Gastroesophageal sphincter (tissue), 4 donors: Measurements from ENCODE around the gene MMP26. TPM values are rescaled to one million over a fixed set of nuclear protein-coding genes. Genes with fewer than 3 reads are reported as not detected.

Source experiments
- ATAC-seq: fragments of 150-250 bp; one replicate; pipeline ENCODE4 v1.9.1; 2016; ENCODE audit warnings: mild to moderate bottlenecking, moderate library complexity
- H3K27ac ChIP-seq, 4 donors: fragments of 200-600 bp; sonication (generic) in 3 of 4; 1 replicate in 3 of 4; 2 replicates in 1 of 4; pipeline ENCODE4 v1.5.1; 2016 to 2019
- H3K27me3 ChIP-seq: fragments of 200-600 bp; sonication (generic); one replicate; pipeline ENCODE4 v1.5.1; 2019
- H3K36me3 ChIP-seq, 2 donors: fragments of 200-600 bp; sonication (generic); one replicate each; pipeline ENCODE4 v1.5.1; 2019; ENCODE audit warnings: control low read depth in 1 of 2
- H3K4me1 ChIP-seq, 3 donors: fragments of 200-600 bp; sonication (generic); 1 replicate in 2 of 3; 2 replicates in 1 of 3; pipeline ENCODE4 v1.5.1; 2016 to 2019; ENCODE audit warnings: control low read depth in 2 of 3
- H3K4me3 ChIP-seq, 2 donors: fragments of 200-600 bp; sonication (generic); one replicate each; pipeline ENCODE4 v1.5.1; 2019; ENCODE audit warnings: mild to moderate bottlenecking in 1 of 2, moderate library complexity in 1 of 2
- H3K9me3 ChIP-seq, 3 donors: fragments of 200-600 bp; sonication (generic); one replicate each; pipeline ENCODE4 v1.5.1; 2017 to 2019; ENCODE audit warnings: control low read depth in 2 of 3
- CTCF ChIP-seq, 4 experiments: fragments of 200-600 bp in 2 of 4; fragments of 450-650 bp in 2 of 4; sonication (generic) in 1 of 4; IDR thresholded peaks; one replicate each; pipeline ENCODE4 v1.5.1; 2017 to 2019; ENCODE audit warnings: antibody characterized with exemption in 4 of 4, mild to moderate bottlenecking in 2 of 4, moderate library complexity in 2 of 4
- EP300 ChIP-seq: sonication (generic); formaldehyde crosslinking; IDR thresholded peaks from one replicate; pipeline ENCODE4 v1.6.1; 2017; ENCODE audit warnings: antibody characterized with exemption, mild to moderate bottlenecking
- POLR2A ChIP-seq, 2 donors: fragments of 450-650 bp; IDR thresholded peaks; one replicate each; pipeline ENCODE4 v1.6.1; 2017; ENCODE audit warnings: antibody characterized with exemption in 2 of 2, mild to moderate bottlenecking in 2 of 2, moderate library complexity in 1 of 2
- POLR2AphosphoS5 ChIP-seq: sonication (generic); formaldehyde crosslinking; IDR thresholded peaks from one replicate; pipeline ENCODE4 v1.6.1; 2017; ENCODE audit warnings: antibody characterized with exemption
- WGBS, 2 donors: methylation state at CpG; one replicate each; pipeline ENCODE4 v1.1.5; 2018; ENCODE audit warnings: low coverage in 1 of 2; 5-methylcytosine and 5-hydroxymethylcytosine counted together
- total RNA-seq, 4 donors: library from RNA; depleted of rRNA; stranded (reverse); fragments of >200 nt; gene quantifications; one replicate each; pipeline ENCODE4 v1.1.0, GENCODE V29; 2016

Gene MMP26
- total RNA-seq, 4 donors from 2014 or later, result not detected

- H3K9me3 ChIP-seq, result no peaks in the 10 kb centered on the region
- H3K4me3 ChIP-seq, result no peak overlapping the region
- H3K4me1 ChIP-seq, result no peaks in the 10 kb centered on the region
- TF ChIP-seq POLR2AphosphoS5 (no peak), EP300 (no peak), CTCF (IDR thresholded peaks at IDR 0.05) (no peak), POLR2A (IDR thresholded peaks at IDR 0.05) (no peak)
- WGBS, 2 donors, result 54 to 57% methylated on average over 2 of the region's 2 CpGs
- no peaks in the 10 kb centered on the region for H3K27me3 ChIP-seq
- no peak for ATAC-seq
- H3K27ac ChIP-seq, result no peak overlapping the region
- H3K36me3 ChIP-seq, result no peaks in the 10 kb centered on the region
Measured at GRCh38 chr11:4665424-4665823, 39.2 kb upstream of the MMP26 start.

GRCh38 chr11:4671741-4672140, 32.8 kb upstream of the MMP26 start:
- Histone ChIP-seq H3K36me3 (no peaks in the 10 kb centered on the region), H3K9me3 (no peaks in the 10 kb centered on the region), H3K4me3 (no peak overlapping the region), H3K27ac (no peak overlapping the region), H3K4me1 (no peaks in the 10 kb centered on the region), H3K27me3 (no peaks in the 10 kb centered on the region)
- TF ChIP-seq CTCF (IDR thresholded peaks at IDR 0.05) (no peak), EP300 (no peak), POLR2A (IDR thresholded peaks at IDR 0.05) (no peak), POLR2AphosphoS5 (no peak)
- no peak for ATAC-seq
- 63 to 65% methylated on average over 2 of the region's 2 CpGs for WGBS, 2 donors

GRCh38 chr11:4672470-4672869, 32.1 kb upstream of the MMP26 start:
- H3K27ac ChIP-seq, result no peak overlapping the region
- no peak overlapping the region for H3K4me3 ChIP-seq
- no peak for TF ChIP-seq EP300
- no peak for TF ChIP-seq POLR2A (IDR thresholded peaks at IDR 0.05)
- TF ChIP-seq CTCF (IDR thresholded peaks at IDR 0.05), result no peak
- no peak for TF ChIP-seq POLR2AphosphoS5
- no peak for ATAC-seq
- WGBS, 2 donors, result 26 to 45% methylated on average over 3 of the region's 3 CpGs
- H3K27me3 ChIP-seq, result no peaks in the 10 kb centered on the region
- no peaks in the 10 kb centered on the region for H3K9me3 ChIP-seq
- no peaks in the 10 kb centered on the region for H3K4me1 ChIP-seq
- H3K36me3 ChIP-seq, result no peaks in the 10 kb centered on the region

- Histone ChIP-seq H3K4me3 (no peak overlapping the region), H3K9me3 (no peaks in the 10 kb centered on the region), H3K27me3 (no peaks in the 10 kb centered on the region), H3K27ac (no peak overlapping the region), H3K4me1 (no peaks in the 10 kb centered on the region), H3K36me3 (no peaks in the 10 kb centered on the region)
- 33 to 65% methylated on average over 1 to 2 of the region's 2 CpGs for WGBS, 2 donors
- TF ChIP-seq POLR2AphosphoS5 (no peak), EP300 (no peak)
- no peak for ATAC-seq
Measured at GRCh38 chr11:4673781-4674180, 30.8 kb upstream of the MMP26 start.

GRCh38 chr11:4677948-4678347, 26.6 kb upstream of the MMP26 start:
- 63 to 74% methylated on average over 2 of the region's 2 CpGs for WGBS, 2 donors
- TF ChIP-seq EP300, result no peak
- no peaks in the 10 kb centered on the region for H3K27me3 ChIP-seq
- no peaks in the 10 kb centered on the region for H3K9me3 ChIP-seq
- H3K36me3 ChIP-seq, result no peaks in the 10 kb centered on the region
- H3K27ac ChIP-seq, result no peak overlapping the region
- ATAC-seq, result no peak
- H3K4me1 ChIP-seq, result no peaks in the 10 kb centered on the region
- no peak overlapping the region for H3K4me3 ChIP-seq

GRCh38 chr11:4680341-4680740, 24.2 kb upstream of the MMP26 start:
- TF ChIP-seq POLR2AphosphoS5, result no peak
- no peak for TF ChIP-seq CTCF (IDR thresholded peaks at IDR 0.05)
- TF ChIP-seq EP300, result no peak
- TF ChIP-seq POLR2A (IDR thresholded peaks at IDR 0.05), result no peak
- no peaks in the 10 kb centered on the region for H3K36me3 ChIP-seq
- no peak overlapping the region for H3K27ac ChIP-seq
- H3K27me3 ChIP-seq, result no peaks in the 10 kb centered on the region
- H3K9me3 ChIP-seq, result no peaks in the 10 kb centered on the region
- no peak overlapping the region for H3K4me3 ChIP-seq
- no peaks in the 10 kb centered on the region for H3K4me1 ChIP-seq
- ATAC-seq, result no peak
- WGBS, 2 donors, result 37 to 50% methylated on average over 3 of the region's 3 CpGs
